Measurements from ENCODE around the gene OVAAL. TPM values are rescaled to one million over a fixed set of nuclear protein-coding genes. Genes with fewer than 3 reads are reported as not detected.

OVAAL gene
- total and polyA plus RNA-seq, 2 of the 8 experiments (the other 6 are each of a cell fraction or from before 2014, with no cell fraction given), result not detected

DNA sequence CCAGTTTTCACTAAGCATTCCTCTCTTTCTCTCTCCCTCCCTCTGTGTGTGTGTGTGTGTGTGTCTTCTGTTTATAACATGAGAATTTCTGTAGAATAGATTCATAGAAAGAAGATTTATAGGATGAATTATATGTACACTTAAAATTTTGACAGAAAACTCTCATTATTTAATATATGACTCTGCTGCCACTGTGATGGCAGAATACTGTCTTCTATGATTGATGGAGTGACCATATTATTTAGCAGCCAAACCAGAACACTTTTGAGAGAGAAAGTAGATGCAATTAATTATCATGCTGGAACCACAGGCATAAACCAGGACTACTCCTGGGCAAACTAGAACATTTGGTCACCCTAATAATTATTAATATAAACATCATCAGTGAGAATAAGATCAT lies 38.8 kb downstream of the OVAAL start (continued):
- TF ChIP-seq, protein P1, sequence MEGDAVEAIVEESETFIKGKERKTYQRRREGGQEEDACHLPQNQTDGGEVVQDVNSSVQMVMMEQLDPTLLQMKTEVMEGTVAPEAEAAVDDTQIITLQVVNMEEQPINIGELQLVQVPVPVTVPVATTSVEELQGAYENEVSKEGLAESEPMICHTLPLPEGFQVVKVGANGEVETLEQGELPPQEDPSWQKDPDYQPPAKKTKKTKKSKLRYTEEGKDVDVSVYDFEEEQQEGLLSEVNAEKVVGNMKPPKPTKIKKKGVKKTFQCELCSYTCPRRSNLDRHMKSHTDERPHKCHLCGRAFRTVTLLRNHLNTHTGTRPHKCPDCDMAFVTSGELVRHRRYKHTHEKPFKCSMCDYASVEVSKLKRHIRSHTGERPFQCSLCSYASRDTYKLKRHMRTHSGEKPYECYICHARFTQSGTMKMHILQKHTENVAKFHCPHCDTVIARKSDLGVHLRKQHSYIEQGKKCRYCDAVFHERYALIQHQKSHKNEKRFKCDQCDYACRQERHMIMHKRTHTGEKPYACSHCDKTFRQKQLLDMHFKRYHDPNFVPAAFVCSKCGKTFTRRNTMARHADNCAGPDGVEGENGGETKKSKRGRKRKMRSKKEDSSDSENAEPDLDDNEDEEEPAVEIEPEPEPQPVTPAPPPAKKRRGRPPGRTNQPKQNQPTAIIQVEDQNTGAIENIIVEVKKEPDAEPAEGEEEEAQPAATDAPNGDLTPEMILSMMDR (IDR thresholded peaks at IDR 0.05; ENCODE audit: control extremely low read depth in 1 of 3, insufficient read depth in 1 of 3, low read depth in 1 of 3, low read length in 3 of 3), result no peak
- TF ChIP-seq, protein P2, sequence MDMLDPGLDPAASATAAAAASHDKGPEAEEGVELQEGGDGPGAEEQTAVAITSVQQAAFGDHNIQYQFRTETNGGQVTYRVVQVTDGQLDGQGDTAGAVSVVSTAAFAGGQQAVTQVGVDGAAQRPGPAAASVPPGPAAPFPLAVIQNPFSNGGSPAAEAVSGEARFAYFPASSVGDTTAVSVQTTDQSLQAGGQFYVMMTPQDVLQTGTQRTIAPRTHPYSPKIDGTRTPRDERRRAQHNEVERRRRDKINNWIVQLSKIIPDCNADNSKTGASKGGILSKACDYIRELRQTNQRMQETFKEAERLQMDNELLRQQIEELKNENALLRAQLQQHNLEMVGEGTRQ (IDR thresholded peaks at IDR 0.05; ENCODE audit: low read length), result no peak
- TF ChIP-seq, protein P3, sequence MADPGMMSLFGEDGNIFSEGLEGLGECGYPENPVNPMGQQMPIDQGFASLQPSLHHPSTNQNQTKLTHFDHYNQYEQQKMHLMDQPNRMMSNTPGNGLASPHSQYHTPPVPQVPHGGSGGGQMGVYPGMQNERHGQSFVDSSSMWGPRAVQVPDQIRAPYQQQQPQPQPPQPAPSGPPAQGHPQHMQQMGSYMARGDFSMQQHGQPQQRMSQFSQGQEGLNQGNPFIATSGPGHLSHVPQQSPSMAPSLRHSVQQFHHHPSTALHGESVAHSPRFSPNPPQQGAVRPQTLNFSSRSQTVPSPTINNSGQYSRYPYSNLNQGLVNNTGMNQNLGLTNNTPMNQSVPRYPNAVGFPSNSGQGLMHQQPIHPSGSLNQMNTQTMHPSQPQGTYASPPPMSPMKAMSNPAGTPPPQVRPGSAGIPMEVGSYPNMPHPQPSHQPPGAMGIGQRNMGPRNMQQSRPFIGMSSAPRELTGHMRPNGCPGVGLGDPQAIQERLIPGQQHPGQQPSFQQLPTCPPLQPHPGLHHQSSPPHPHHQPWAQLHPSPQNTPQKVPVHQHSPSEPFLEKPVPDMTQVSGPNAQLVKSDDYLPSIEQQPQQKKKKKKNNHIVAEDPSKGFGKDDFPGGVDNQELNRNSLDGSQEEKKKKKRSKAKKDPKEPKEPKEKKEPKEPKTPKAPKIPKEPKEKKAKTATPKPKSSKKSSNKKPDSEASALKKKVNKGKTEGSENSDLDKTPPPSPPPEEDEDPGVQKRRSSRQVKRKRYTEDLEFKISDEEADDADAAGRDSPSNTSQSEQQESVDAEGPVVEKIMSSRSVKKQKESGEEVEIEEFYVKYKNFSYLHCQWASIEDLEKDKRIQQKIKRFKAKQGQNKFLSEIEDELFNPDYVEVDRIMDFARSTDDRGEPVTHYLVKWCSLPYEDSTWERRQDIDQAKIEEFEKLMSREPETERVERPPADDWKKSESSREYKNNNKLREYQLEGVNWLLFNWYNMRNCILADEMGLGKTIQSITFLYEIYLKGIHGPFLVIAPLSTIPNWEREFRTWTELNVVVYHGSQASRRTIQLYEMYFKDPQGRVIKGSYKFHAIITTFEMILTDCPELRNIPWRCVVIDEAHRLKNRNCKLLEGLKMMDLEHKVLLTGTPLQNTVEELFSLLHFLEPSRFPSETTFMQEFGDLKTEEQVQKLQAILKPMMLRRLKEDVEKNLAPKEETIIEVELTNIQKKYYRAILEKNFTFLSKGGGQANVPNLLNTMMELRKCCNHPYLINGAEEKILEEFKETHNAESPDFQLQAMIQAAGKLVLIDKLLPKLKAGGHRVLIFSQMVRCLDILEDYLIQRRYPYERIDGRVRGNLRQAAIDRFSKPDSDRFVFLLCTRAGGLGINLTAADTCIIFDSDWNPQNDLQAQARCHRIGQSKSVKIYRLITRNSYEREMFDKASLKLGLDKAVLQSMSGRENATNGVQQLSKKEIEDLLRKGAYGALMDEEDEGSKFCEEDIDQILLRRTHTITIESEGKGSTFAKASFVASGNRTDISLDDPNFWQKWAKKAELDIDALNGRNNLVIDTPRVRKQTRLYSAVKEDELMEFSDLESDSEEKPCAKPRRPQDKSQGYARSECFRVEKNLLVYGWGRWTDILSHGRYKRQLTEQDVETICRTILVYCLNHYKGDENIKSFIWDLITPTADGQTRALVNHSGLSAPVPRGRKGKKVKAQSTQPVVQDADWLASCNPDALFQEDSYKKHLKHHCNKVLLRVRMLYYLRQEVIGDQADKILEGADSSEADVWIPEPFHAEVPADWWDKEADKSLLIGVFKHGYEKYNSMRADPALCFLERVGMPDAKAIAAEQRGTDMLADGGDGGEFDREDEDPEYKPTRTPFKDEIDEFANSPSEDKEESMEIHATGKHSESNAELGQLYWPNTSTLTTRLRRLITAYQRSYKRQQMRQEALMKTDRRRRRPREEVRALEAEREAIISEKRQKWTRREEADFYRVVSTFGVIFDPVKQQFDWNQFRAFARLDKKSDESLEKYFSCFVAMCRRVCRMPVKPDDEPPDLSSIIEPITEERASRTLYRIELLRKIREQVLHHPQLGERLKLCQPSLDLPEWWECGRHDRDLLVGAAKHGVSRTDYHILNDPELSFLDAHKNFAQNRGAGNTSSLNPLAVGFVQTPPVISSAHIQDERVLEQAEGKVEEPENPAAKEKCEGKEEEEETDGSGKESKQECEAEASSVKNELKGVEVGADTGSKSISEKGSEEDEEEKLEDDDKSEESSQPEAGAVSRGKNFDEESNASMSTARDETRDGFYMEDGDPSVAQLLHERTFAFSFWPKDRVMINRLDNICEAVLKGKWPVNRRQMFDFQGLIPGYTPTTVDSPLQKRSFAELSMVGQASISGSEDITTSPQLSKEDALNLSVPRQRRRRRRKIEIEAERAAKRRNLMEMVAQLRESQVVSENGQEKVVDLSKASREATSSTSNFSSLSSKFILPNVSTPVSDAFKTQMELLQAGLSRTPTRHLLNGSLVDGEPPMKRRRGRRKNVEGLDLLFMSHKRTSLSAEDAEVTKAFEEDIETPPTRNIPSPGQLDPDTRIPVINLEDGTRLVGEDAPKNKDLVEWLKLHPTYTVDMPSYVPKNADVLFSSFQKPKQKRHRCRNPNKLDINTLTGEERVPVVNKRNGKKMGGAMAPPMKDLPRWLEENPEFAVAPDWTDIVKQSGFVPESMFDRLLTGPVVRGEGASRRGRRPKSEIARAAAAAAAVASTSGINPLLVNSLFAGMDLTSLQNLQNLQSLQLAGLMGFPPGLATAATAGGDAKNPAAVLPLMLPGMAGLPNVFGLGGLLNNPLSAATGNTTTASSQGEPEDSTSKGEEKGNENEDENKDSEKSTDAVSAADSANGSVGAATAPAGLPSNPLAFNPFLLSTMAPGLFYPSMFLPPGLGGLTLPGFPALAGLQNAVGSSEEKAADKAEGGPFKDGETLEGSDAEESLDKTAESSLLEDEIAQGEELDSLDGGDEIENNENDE (IDR thresholded peaks at IDR 0.05; ENCODE audit: insufficient replicate concordance, low read length), result no peak
- no peak for TF ChIP-seq BCL11A (IDR thresholded peaks at IDR 0.05; ENCODE audit: low read depth in 2 of 2, low read length in 2 of 2)
